GM19455 (cell line): ENCODE results near the gene ZBTB44.
"Not testable (repeated sequence)": the region's sequence is repeated elsewhere in the genome, so short reads cannot be mapped to it uniquely, and the experiment has no call there.

Source experiments
- ATAC-seq: cut with Tn5 transposase; IDR thresholded peaks from one replicate; pipeline ENCODE4 v1.9.1; 2021; ENCODE audit not compliant: unreplicated experiment

Gene ZBTB44, protein sequence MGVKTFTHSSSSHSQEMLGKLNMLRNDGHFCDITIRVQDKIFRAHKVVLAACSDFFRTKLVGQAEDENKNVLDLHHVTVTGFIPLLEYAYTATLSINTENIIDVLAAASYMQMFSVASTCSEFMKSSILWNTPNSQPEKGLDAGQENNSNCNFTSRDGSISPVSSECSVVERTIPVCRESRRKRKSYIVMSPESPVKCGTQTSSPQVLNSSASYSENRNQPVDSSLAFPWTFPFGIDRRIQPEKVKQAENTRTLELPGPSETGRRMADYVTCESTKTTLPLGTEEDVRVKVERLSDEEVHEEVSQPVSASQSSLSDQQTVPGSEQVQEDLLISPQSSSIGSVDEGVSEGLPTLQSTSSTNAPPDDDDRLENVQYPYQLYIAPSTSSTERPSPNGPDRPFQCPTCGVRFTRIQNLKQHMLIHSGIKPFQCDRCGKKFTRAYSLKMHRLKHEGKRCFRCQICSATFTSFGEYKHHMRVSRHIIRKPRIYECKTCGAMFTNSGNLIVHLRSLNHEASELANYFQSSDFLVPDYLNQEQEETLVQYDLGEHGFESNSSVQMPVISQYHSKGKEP

DNA sequence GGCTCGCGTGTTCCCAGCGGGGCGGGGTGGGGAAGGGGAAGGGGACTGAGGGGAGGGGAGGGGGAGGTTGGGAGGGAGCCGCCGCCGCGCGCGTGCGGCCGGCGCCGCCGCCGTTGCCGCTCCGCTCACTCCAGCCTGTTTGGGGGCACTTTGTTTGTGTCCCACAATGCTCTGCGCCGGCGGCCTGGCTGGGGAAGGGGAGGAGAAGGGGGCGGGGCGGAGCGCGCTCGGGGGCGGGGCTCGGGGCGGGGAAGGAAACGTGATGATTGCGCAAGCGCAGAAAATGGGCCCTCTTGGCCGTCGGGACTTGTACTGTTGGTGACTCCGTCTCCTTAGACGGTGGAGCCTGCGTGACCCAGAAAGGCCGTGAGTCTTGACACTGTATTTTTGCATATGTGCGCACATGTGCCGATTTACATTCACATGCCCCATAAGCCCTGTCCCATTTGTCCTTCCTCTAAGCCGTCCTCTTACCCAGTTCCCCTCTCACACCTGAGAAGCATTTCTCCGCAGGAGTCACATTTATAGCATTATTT, at the start of gene ZBTB44:
ZBTB44 (minus strand) TSS at position 168 of the 536 bp plus-strand sequence. CDS start 53,044 bp downstream, outside the sequence.
- ATAC-seq, result peak; percentile 57

DNA sequence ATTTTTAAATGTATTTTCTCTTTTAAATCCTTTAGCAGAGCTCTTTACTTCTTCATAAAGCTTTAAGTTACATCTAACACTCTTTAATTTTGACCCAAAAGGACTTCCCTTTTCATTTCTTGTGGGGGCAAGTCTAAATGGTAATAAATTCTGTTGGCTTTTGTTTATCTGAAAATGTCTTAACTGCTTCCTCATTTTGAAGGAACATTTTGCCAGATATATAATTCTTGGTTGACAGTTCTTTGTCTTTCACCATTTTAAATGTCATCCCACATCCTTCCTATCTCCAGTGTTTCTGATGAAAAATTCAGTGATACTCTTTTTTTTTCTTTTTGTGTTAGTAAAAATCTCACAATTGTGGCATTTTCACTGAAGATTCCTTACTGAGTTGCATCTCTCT, 44.7 kb upstream of the ZBTB44 start:
- no peak for ATAC-seq

- ATAC-seq, result no peak
These were observed 43.7 kb upstream of the ZBTB44 start for GRCh38 chr11:130358398-130358797.

DNA sequence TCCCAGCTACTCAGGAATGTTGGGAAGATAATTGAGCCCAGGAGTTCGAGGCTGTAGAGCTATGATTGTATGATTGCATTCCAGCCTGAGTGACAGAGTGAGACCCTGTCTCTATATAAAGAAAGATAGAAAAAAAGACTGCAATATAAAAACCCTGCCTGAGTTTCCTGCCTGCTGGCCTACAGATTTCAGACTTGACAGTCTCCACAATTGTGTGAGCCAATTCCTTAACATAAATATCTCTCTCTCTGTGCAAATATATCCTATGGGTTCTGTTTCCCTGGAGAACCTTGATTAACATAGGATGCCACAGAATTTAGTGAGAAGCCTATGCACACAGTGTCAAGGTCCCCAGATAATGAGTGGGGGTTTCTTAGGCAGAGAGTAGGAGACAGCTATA, 32.5 kb upstream of the ZBTB44 start:
- ATAC-seq, result no peak

DNA sequence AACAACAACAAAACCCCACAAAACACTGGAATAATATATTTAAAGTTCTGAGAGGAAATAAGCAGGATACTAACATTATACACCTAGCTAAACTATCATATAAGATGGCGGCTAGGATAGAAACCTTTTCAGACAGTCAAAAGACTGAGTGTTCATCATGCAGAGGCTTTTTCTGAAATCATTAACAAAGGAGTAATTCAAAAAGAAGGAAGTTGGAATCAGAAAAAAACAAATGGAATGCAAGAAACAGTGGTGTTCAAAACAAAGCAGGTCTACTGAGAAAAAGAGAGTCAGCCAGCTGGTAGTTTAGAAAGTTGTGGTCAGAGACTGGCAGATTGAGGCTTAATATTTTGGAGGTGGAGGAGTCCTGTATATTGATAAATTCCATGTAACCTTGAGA, 30.1 kb upstream of the ZBTB44 start:
- no peak for ATAC-seq

DNA sequence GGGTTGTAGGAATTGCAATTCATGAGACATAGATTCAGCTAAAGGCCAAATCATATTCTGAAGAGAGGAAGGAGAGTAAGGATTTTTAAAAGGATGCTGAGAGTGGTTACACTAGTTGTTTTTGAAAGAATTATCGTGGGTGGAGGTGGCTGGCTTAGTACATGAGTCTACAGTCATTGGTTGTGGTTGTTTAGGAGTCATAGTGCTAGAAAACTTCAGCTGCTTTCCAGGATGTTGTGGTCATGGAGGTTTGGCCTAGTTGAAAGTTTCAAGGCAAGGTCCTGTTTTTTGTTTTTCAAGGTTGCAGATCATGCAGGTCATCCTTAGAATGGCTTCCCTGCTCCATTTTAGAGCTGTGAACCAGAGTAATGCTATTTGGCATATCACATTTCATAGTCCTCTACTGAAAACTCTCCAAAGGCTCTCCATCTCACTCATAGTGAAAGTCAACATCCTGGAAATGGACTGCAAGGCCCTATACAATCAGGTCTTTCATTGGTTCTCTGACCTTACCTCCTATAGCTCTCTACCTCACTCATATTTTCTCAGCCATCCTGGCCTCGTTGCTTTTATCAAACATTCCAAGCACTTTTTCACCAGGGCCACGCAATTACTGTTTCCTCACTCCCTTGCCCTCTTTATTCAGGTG, 26.1 kb upstream of the ZBTB44 start:
- no peak for ATAC-seq

DNA sequence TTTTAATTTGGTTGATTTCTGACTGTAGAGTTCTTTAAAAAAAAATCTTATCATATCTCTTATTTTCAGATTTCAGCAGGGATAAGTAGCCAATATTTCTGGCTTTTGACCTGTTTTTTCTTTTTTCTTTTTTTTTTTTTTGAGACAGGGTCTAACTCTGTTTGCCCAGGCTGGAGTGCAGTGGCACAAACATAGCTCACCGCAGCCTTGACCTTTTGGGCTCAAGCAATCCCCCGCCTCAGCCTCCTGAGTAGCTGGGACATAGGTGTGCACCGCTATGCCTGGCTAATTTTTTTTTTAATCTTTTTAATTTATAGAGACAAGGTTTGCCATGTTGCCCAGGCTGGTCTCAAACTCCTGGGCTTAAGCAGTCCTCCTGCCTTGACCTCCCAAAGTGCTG, 23.9 kb upstream of the ZBTB44 start:
- ATAC-seq, result no peak

DNA sequence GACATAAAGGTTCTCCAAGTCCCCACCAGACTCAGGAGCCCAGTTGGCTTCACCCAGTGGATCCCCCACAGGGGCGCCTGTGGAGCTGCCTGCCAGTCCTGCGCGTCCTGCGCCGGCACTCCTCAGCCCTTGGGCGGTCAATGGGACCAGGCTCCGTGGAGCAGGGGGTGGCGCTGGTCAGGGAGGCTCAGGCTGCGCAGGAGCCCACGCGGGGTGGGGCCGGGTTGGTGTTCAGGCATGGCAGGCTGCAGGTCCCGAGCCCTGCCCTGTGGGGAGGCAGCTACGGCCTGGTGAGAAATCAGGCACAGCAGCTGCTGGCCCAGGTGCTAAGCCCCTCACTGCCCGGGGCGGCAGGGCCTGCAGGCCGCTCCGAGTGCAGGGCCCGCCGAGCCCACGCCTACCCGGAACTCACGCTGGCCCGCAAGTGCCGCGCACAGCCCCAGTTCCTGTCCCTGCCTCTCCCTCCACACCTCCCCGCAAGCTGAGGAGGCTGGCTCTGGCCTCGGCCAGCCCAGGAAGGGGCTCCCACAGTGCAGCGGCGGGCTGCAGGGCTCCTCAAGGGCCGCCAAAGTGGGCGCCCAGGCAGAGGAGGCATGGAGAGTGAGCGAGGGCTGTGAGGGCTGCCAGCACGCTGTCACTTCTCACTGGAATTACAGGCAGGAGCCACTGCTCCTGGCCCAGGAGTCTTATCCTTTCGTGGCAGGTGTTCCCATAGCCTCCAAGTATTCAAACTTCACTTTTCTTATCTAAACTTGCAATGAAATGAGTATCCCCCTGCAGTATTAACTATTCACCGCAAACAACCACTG, 22.8 kb upstream of the ZBTB44 start:
- ATAC-seq, result no peak

GRCh38 chr11:130331397-130331796, 16.7 kb upstream of the ZBTB44 start:
- ATAC-seq, result not testable (repeated sequence)

DNA sequence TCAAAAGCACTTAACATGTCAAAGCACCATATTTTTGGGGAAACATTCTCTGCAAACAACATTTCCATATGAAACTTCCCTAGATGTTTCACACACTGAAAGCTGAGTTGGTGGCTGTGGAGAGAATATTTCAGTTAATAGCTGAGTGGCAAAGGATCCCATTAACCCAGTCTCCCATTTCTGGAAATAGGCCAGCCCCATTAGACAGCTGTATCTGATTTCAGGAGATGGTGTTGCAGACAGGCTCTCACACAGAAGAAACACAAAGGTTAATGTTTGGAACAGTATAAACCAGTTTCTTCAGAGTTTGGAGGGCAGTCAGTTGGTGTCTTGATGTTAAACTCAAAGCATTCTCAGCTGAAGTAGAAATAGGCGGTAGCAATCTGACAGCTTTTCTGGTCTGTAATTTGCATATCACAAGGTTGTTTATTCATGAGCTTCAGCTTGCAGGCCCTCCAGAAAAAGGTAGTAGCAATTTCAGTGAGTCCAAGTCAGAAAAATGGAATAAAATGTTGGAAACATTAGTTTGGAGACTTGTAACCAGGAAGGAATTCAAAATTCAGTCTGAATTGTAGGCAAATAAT, 15.5 kb upstream of the ZBTB44 start:
- ATAC-seq, result no peak

DNA sequence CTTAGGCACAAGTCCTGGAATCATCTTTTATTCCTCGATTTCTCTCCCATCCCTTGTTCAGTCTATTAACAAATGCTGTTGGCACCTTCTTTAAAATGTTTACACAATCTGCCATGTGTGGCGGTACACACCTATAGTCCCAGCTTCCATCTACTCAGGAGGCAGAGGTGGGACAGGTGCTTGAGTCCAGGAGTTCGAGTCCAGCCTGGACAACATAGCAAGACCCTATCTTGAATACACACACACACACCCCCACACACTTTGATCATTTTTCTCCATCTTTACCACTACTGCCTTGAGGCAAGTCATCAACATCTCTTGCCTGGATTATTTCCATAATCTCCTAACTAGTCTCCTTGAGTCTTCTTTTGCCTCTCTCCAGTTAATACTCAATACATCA, 13.7 kb upstream of the ZBTB44 start:
- no peak for ATAC-seq

DNA sequence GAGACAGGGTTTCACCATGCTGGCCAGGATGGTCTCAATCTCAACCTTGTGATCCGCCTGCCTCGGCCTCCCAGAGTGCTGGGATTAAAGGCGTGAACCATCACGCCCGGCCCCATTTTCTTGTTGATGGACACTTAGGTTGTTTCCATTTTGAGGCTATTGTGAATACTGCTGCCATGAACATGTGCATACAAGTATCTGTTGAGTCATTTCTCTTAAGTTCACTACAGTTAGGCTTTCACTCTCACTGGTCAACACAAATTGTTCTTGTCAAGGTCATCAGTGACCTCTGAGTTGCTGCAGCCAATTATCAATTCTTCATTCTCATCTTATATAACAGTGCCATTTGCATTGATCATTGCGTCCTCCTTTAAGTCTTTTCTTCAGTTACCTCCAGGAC, 13.0 kb upstream of the ZBTB44 start:
- ATAC-seq, result no peak

GRCh38 chr11:130325691-130326090, 11.0 kb upstream of the ZBTB44 start:
- ATAC-seq, result no peak

DNA sequence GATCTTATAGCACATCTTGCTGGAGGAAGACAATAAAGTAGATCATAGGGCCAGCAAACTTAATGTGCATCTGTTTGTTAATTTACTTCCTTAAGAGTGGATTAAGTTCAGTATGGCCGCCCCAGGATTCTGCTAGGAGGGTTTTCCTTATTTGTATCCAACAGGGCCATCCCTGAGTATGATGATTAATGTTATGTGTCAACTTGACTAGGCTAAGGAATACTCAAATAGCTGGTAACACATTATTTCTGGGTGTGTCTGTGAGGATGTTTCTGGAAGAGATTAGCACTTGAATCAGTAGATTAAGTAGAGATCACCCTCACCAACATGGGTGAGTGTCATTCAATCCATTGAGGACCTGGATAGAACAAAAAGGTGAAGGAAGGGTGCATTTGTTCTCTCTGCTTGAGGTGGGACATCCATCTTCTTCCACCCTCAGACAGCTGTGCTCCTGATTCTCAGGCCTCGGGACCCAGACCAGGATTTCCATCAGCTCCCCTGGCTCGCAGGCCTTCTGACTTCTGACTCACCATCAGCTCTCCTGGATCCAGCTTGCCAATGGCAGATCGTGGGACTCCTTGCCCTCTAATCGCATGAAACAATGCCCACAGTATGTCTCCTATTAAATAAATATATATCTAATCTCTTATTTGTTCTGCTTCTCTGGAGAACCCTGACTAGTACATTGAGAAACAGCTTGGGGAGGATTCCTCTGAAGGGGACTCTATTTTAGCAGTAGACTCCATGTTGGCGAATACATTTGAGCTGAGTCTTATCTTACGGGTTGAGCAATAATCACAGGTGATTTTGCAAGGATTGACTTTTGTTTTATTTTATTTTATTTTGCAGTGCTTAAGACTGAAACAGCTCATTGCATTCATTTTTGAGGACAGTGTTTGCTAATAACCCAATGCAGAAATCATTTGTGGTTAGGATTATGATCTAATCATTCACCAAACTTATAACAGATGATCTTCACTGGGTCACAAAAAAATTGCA, 9.0 kb upstream of the ZBTB44 start:
- ATAC-seq, result no peak

DNA sequence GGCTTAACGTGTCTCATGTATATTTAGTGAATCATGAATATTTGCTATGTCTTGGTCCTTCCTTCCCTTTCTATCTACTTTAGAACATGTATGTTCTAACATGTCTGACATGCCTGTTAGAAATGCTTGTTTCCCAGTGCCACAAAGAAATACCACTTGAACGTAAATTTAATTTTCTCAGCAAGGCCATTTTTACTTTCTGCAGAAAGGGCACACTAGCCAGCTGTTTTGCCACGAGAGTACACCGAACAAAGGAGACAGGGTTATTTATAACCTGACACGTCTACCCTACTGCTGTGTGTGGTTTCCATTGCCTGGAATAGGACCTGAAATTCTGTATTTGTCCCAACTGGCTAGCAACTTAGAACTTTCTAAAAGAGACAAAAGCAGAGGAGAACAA, 7.4 kb upstream of the ZBTB44 start:
- no peak for ATAC-seq

- ATAC-seq, result no peak
These were observed 3.4 kb upstream of the ZBTB44 start for GRCh38 chr11:130318031-130318673.

DNA sequence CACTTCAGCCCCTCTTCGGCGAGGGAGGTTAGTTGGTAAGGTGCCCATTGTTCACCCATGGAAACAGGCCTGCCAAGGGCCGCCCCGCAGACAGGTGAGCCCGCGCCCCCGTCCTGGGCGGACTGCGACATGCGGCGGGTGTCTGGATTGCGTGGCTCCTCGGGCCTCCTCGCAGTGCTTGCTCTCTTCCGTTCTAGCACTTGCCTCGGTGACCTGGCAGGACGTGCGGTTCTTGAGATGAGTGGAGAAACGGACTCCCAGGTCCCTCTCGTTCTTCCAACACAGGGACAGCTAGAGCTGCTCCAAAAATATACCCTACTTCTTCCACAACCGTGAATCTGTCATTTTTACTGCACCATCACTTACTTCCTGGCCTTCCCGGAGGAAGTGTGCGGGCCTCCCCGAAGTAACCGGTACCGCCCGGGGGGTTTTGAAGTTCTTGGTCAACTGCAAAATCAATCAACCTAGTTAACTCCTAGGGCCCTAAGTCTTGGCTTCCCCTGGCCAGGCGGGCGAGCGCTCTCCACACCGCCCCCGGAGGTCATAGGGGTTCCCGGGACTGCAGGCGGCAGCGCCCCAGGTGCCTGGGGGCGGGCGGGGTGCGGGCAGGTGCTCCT, 745 bp upstream of the ZBTB44 start:
- peak; percentile 39 for ATAC-seq

- ATAC-seq, result peak; percentile 49
These were observed 450 bp downstream of the ZBTB44 start for GRCh38 chr11:130314184-130314749.
